RWPE2 (cell line): Measurements from ENCODE around the gene PRKCE.

Source experiments
- ATAC-seq: fragments of 200-7000 bp; cut with Tn5 transposase; 3 replicates; pipeline ENCODE4 v1.9.1; 2021; ENCODE audit warnings: low read depth
- DNase-seq: peaks from one replicate; pipeline ENCODE4 v3.0.0-alpha.2; 2020; ENCODE audit warnings: low spot score
- H3K27ac ChIP-seq: fragments of 450-650 bp; 2 replicates; pipeline ENCODE4 v1.5.1; 2017; ENCODE audit warnings: mild to moderate bottlenecking; ENCODE audit not compliant: poor library complexity, severe bottlenecking
- H3K27me3 ChIP-seq: fragments of 250-450 bp; sonication (Bioruptor Pico); 2 replicates; pipeline ENCODE4 v1.5.1; 2021; ENCODE audit warnings: mild to moderate bottlenecking, moderate library complexity; ENCODE audit not compliant: insufficient read depth, poor library complexity, severe bottlenecking
- H3K36me3 ChIP-seq: fragments of 250-450 bp; sonication (Bioruptor Pico); 2 replicates; pipeline ENCODE4 v1.5.1; 2020; ENCODE audit warnings: low read depth, mild to moderate bottlenecking, moderate library complexity
- H3K4me1 ChIP-seq: fragments of 250-450 bp; sonication (Bioruptor Pico); 2 replicates; pipeline ENCODE4 v1.5.1; 2021; ENCODE audit warnings: mild to moderate bottlenecking, moderate library complexity; ENCODE audit not compliant: insufficient read depth, poor library complexity, severe bottlenecking
- H3K4me3 ChIP-seq: fragments of 250-450 bp; sonication (Bioruptor Pico); 2 replicates; pipeline ENCODE4 v1.5.1; 2021; ENCODE audit warnings: mild to moderate bottlenecking, moderate library complexity; ENCODE audit not compliant: severe bottlenecking
- H3K9me3 ChIP-seq: fragments of 250-450 bp; sonication (Bioruptor Pico); 2 replicates; pipeline ENCODE4 v1.5.1; 2021; ENCODE audit warnings: mild to moderate bottlenecking, moderate library complexity; ENCODE audit not compliant: severe bottlenecking
- TF ChIP-seq, protein P1 (sequence below): fragments of 450-650 bp; IDR thresholded peaks from one replicate; pipeline ENCODE4 v1.5.1; 2017; ENCODE audit warnings: mild to moderate bottlenecking, moderate library complexity; ENCODE audit not compliant: poor library complexity, severe bottlenecking

PRKCE gene

DNA sequence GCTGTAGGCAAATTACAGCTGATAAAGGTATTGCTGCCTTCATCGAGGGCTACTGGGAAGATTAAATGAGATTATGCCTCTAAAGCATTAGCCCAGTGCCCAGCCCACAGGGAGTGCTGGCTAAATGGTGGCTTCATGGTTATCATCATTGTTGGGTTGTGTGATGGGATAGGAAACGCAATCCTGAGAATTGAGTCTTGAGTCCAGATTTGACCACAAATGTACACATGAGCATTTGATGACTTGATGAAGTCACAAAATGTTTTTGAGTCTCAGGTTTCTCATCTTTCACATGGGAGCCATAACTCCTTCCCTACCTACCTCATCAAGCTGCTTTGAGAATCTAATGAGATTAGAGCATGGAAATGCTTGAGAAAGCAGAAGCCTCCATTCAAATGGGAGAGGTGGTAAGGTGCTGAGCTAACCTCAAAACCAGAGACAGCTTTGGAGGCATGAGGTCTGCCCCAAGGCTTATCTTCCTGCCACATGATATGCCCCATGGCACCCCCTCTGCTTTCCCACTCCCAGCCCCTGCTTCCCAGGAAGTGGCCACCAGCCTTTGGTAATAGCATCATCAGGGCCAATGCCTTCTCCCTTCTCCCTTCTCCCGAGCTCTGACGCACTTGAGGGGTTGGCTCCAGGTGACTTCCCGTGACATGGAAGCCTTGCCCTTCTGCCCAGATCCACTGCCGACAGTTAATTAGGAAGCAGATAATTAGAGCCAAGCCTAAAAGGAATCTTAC is 496.3 kb downstream of the PRKCE start:
- ATAC-seq: no peak

DNA sequence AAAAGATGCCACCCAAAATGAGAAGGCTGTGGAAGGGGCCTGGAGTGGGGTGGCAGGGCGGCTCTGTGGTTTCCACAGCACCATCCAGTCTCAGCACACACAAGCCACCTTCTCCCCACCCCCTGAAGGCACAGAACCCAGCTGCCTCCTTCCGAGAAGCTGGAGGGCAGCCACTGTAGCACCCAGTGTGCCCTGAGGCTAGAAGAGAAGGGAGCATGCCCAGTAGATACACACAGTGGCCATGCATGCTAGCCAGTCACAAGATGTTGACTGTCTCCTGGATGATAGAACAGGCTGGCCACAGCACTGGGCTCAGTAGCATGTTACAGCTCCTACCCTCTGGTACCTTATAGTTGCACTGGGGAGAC is 496.9 kb downstream of the PRKCE start:
- no peaks in the 10 kb centered on the region for H3K27me3 ChIP-seq
- TF ChIP-seq, protein P1, sequence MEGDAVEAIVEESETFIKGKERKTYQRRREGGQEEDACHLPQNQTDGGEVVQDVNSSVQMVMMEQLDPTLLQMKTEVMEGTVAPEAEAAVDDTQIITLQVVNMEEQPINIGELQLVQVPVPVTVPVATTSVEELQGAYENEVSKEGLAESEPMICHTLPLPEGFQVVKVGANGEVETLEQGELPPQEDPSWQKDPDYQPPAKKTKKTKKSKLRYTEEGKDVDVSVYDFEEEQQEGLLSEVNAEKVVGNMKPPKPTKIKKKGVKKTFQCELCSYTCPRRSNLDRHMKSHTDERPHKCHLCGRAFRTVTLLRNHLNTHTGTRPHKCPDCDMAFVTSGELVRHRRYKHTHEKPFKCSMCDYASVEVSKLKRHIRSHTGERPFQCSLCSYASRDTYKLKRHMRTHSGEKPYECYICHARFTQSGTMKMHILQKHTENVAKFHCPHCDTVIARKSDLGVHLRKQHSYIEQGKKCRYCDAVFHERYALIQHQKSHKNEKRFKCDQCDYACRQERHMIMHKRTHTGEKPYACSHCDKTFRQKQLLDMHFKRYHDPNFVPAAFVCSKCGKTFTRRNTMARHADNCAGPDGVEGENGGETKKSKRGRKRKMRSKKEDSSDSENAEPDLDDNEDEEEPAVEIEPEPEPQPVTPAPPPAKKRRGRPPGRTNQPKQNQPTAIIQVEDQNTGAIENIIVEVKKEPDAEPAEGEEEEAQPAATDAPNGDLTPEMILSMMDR: no peak
- no peaks in the 10 kb centered on the region for H3K9me3 ChIP-seq
- no peaks in the 10 kb centered on the region for H3K36me3 ChIP-seq
- H3K4me1 ChIP-seq: peaks cover 7% of the 10 kb centered on the region
- no peak overlapping the region for H3K4me3 ChIP-seq
- DNase-seq (no peak), ATAC-seq (no peak)
- no peak overlapping the region for H3K27ac ChIP-seq

More for the DNA sequence above, 496.3 kb downstream of the PRKCE start:
- H3K36me3 ChIP-seq: no peaks in the 10 kb centered on the region
- peaks cover 11% of the 10 kb centered on the region for H3K4me1 ChIP-seq
- H3K27ac ChIP-seq: no peak overlapping the region
- H3K4me3 ChIP-seq: no peak overlapping the region
- no peaks in the 10 kb centered on the region for H3K9me3 ChIP-seq
- TF ChIP-seq, protein P1: no peak
- no peak for DNase-seq
- H3K27me3 ChIP-seq: no peaks in the 10 kb centered on the region

DNA sequence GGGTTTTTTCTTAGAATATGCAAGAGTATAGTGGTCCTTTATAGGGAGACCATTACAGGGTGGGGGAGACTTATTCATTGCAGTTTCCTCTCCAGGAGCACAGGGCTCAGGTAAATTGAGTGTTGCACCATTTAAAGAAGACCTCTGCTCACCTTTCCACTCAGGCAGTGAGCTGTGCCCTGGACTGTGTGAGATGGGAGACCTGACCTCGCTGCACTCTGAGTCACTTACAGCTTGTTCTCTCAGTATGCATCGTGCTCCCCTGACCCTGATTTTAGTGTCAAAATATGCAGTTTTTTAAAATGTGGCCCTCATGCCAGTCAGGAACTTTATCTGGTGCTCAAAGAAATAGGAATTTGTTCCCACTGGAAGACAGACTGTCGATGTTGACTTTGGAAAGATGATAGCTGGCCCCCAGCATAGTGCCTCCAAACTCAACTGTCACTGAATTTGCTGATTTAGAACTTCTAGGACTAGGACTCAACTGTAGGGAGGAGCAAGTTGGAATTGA is 499.0 kb downstream of the PRKCE start:
- H3K27ac ChIP-seq: no peak overlapping the region
- H3K36me3 ChIP-seq: no peaks in the 10 kb centered on the region
- TF ChIP-seq, protein P1: no peak
- ATAC-seq: no peak
- no peak overlapping the region for H3K4me3 ChIP-seq
- H3K4me1 ChIP-seq: peaks cover 7% of the 10 kb centered on the region
- no peak for DNase-seq
- no peaks in the 10 kb centered on the region for H3K9me3 ChIP-seq
- no peaks in the 10 kb centered on the region for H3K27me3 ChIP-seq

DNA sequence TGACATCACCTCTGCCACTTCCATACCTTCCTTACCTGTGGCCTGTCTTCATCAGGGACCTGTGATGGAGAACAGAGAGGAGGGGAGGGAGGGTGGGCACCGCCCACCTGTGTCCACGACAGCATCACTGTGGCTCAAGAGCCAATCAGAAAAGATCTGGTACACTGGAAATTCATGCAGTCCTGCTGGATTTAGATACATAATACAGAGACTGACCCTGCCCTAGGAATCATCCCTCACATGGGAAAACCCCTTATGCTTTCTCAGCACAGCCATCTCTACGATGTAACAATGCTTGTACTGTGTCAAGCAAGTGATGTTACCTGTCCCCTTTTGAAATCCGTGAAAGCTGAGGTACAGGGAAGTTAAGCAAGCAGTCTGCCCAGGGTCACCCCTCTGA is 500.1 kb downstream of the PRKCE start:
- Histone ChIP-seq H3K4me3 (no peak overlapping the region), H3K36me3 (no peaks in the 10 kb centered on the region), H3K9me3 (no peaks in the 10 kb centered on the region), H3K27me3 (no peaks in the 10 kb centered on the region), H3K4me1 (peaks cover 7% of the 10 kb centered on the region), H3K27ac (no peak overlapping the region)
- peak; percentile 22; the same call in 1 of the 3 replicates for ATAC-seq
- TF ChIP-seq, protein P1: no peak
- DNase-seq: no peak

DNA sequence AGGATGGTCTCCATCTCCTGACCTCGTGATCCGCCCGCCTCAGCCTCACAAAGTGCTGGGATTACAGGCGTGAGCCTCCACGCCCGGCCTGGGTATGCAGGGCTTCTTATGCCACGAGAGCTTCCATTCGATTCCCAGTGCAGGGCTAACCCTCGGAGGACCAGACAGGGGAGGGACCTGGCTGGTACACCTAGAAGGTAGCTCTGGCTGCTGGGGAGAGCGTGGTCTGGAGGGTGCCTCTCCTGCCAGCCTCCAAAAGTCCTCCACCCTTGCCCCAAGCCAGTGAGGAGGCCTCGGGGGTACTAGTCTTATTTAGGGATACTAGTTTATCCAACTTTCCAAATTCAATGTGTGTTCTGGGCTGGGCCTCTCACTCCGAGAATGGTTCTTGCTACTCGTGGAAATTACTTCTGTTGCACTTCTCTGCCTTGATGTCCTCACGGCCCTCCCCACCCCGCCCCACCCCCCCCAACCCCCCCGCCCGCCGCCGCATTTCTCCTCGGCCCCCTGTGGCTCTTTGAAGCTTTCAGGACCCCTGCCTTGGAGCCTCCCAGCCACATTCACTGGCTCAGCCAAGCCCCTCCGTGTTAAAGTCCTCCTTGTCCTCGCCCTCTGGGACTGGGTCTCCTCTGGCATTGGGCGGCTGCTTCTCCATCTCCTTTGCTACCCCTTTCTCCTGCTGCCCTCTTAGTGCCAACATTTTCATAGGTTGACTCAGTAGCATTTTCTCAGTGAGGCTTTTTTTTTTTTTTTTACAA is 502.7 kb downstream of the PRKCE start:
- Histone ChIP-seq H3K9me3 (no peaks in the 10 kb centered on the region), H3K27me3 (no peaks in the 10 kb centered on the region), H3K4me3 (no peak overlapping the region), H3K4me1 (peaks cover 11% of the 10 kb centered on the region), H3K36me3 (no peaks in the 10 kb centered on the region), H3K27ac (no peak overlapping the region)
- no peak for DNase-seq
- no peak for ATAC-seq
- TF ChIP-seq, protein P1: no peak
